Measurements from ENCODE around the gene ACTL9.

The ACTL9 gene

GRCh38 chr19:8673276-8673891, 25.2 kb downstream of the ACTL9 start:
- Histone ChIP-seq H3K27ac (no peak overlapping the region), H3K36me3 (replicated peaks) (no peaks in the 10 kb centered on the region), H3K4me3 (ENCODE audit: low read depth, low read length) (no peak overlapping the region), H3K27me3 (replicated peaks) (no peaks in the 10 kb centered on the region)
- in situ Hi-C loops (cut with HindIII; ENCODE audit: low pct_ligation_motif_present, low sequenced_read_pairs), result no loop called here
- DNase-seq, result no peak
- TF ChIP-seq CTCF (IDR thresholded peaks at IDR 0.05; ENCODE audit: low read depth, low read length, missing control alignments), result no peak

GRCh38 chr19:8666814-8667405, 31.7 kb downstream of the ACTL9 start:
- no peaks in the 10 kb centered on the region for H3K27me3 ChIP-seq (replicated peaks)
- TF ChIP-seq CTCF (IDR thresholded peaks at IDR 0.05; ENCODE audit: low read depth, low read length, missing control alignments), result no peak
- H3K27ac ChIP-seq, result no peak overlapping the region

DNA sequence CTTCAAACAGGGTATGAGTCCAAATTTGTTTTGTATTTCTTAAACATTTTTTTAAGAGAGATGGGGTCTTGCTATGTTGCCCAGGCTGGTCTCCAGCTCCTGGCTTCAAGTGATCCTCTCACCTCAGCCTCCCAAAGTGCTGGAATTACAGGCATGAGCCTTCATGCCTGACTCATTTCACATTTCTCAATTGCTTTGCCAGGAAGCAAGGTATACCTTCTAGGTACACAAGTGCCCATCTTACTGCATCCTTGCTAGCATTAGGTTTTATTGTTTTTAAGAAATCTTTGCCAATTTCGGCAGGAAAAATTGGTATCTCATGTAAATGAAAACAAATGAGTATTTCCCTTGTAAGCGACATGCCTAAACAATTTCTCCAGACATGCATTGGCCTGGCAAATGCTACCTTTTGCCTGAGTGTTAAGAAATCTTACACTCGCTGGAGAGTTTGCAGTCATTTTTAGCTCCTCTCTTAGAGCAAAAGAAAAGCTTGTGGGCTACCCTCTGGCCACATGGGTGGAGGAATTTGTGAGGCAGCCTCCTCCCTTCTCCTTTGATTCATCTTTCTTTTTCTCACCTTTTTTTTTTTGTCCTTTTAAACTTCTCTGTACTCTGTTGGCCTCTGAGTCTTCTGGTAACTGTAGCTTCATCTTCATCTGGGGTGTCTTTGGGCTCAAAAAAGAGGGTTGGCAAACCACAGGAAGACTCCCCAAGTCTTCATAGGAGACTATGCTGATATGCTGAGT, 33.0 kb downstream of the ACTL9 start:
- no peaks in the 10 kb centered on the region for H3K27me3 ChIP-seq (replicated peaks)
- H3K27ac ChIP-seq, result no peak overlapping the region
- no peaks in the 10 kb centered on the region for H3K36me3 ChIP-seq (replicated peaks)
- no peak for DNase-seq
- no peak for TF ChIP-seq CTCF (IDR thresholded peaks at IDR 0.05; ENCODE audit: low read depth, low read length, missing control alignments)
- no peak overlapping the region for H3K4me3 ChIP-seq (ENCODE audit: low read depth, low read length)
- in situ Hi-C loops (cut with HindIII; ENCODE audit: low pct_ligation_motif_present, low sequenced_read_pairs), result no loop called here

More at GRCh38 chr19:8666814-8667405, 31.7 kb downstream of the ACTL9 start:
- in situ Hi-C loops (cut with HindIII; ENCODE audit: low pct_ligation_motif_present, low sequenced_read_pairs), result no loop called here
- Histone ChIP-seq H3K4me3 (ENCODE audit: low read depth, low read length) (no peak overlapping the region), H3K36me3 (replicated peaks) (no peaks in the 10 kb centered on the region)
- no peak for DNase-seq

DNA sequence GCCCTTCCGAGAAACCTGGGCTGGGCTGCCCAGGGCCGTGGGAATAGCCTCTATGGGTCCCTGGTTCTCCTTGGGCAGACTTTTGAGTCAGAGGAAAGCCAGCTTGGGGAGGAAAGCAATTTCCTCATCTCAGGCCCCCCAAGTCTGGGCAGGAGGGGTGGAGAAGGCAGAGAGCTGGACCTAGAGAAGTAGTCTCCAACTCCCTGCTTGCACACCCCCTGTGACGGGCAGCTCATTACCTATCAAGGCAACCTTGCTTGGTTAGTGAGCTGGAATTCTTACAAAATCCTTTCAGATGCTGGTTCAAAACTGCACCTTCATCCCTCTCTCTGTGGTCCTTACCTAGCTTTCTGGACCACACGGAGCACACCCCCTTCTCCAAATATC, 33.9 kb downstream of the ACTL9 start:
- TF ChIP-seq CTCF (IDR thresholded peaks at IDR 0.05; ENCODE audit: low read depth, low read length, missing control alignments), result no peak
- H3K27me3 ChIP-seq (replicated peaks), result no peaks in the 10 kb centered on the region
- in situ Hi-C loops (cut with HindIII; ENCODE audit: low pct_ligation_motif_present, low sequenced_read_pairs), result no loop called here
- no peak overlapping the region for H3K27ac ChIP-seq
- no peaks in the 10 kb centered on the region for H3K36me3 ChIP-seq (replicated peaks)
- H3K4me3 ChIP-seq (ENCODE audit: low read depth, low read length), result no peak overlapping the region
- no peak for DNase-seq

DNA sequence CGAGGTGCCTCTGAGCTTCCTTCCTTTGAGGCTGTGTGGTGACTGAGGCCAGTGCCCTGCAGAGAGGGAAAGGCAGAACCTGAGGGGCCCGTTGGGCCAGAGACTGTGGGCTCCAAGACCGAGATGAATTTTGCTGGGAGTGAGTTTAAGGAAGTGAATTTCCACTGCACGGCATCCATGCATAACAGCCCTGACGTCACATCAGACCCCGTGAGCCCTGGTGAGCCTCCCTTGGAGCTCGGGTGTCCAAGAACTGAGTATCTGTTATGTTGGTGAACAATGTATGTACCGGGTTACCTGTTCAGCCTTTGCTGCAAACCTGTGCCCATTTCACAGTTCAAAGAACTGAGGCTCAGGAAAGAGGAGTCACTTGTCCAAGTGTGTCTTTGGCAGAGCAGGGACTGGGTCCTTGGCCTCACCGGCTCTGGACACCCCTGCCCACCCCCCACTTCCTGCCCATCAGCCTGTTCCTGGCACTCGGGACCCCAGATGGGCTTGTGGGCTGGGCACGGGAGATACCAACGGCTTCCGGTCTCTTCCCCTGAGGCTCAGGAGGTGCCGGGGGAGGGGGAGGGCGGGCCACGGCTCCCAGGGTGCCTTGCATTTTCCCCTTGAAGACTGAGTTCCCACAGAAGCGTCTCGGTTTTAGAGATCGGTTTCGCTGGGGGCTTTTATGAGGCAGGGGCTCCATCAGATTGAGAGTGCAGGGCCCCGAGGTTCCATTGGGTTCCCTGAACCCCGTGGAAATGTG, 34.5 kb downstream of the ACTL9 start:
- in situ Hi-C loops (cut with HindIII; ENCODE audit: low pct_ligation_motif_present, low sequenced_read_pairs), result no loop called here
- H3K27me3 ChIP-seq (replicated peaks), result no peaks in the 10 kb centered on the region
- DNase-seq, result no peak
- no peak for TF ChIP-seq CTCF (IDR thresholded peaks at IDR 0.05; ENCODE audit: low read depth, low read length, missing control alignments)
- no peaks in the 10 kb centered on the region for H3K36me3 ChIP-seq (replicated peaks)
- no peak overlapping the region for H3K27ac ChIP-seq
- H3K4me3 ChIP-seq (ENCODE audit: low read depth, low read length), result no peak overlapping the region
